Astrocyte (in vitro differentiated cells and primary cell): ENCODE data around the gene LRFN5.

ENCODE experiments used
- CTCF ChIP-seq: IDR thresholded peaks from 2 replicates; pipeline ENCODE4 v1.5.1; 2011; ENCODE audit warnings: low read depth, mild to moderate bottlenecking, inconsistent platforms, low read length, moderate library complexity; ENCODE audit not compliant: insufficient read depth
- EZH2 ChIP-seq: IDR thresholded peaks from 2 replicates; pipeline ENCODE4 v1.6.1; 2012; ENCODE audit warnings: mild to moderate bottlenecking, low read length, inconsistent platforms; ENCODE audit not compliant: insufficient read depth

- TF ChIP-seq EZH2 (no peak), CTCF (no peak)
Measured at GRCh38 chr14:41743140-41743539, 136.5 kb downstream of the LRFN5 start.
